Trophoblast cell (in vitro differentiated cells and primary cell): ENCODE data around the gene RDH12.

Experiments used
- DNase-seq, 2 donors: peaks; one replicate each; pipeline ENCODE4 v3.0.0-alpha.2; 2016
- H2AFZ ChIP-seq: 2 replicates; pipeline ENCODE4 v1.6.1; 2013; ENCODE audit warnings: low read length, moderate library complexity, mild to moderate bottlenecking; ENCODE audit not compliant: insufficient read depth, poor library complexity
- H2AK5ac ChIP-seq: 2 replicates; pipeline ENCODE4 v1.6.1; 2013; ENCODE audit warnings: mild to moderate bottlenecking, low read length
- H2BK120ac ChIP-seq: 2 replicates; pipeline ENCODE4 v1.6.1; 2013; ENCODE audit warnings: low read length, mild to moderate bottlenecking, moderate library complexity; ENCODE audit not compliant: insufficient read depth, poor library complexity
- H2BK12ac ChIP-seq: 2 replicates; pipeline ENCODE4 v1.6.1; 2013; ENCODE audit warnings: mild to moderate bottlenecking, low read length, moderate library complexity
- H2BK5ac ChIP-seq: 2 replicates; pipeline ENCODE4 v1.6.1; 2013; ENCODE audit warnings: low read length, low read depth, moderate library complexity, mild to moderate bottlenecking; ENCODE audit not compliant: poor library complexity
- H3K14ac ChIP-seq: 2 replicates; pipeline ENCODE4 v1.6.1; 2013; ENCODE audit warnings: mild to moderate bottlenecking, low read length
- H3K18ac ChIP-seq: 2 replicates; pipeline ENCODE4 v1.6.1; 2013; ENCODE audit warnings: mild to moderate bottlenecking, low read length
- H3K23ac ChIP-seq: 2 replicates; pipeline ENCODE4 v1.6.1; 2013; ENCODE audit warnings: low read length
- H3K27ac ChIP-seq: 2 replicates; pipeline ENCODE4 v1.5.1; 2013; ENCODE audit warnings: low read depth, mild to moderate bottlenecking, inconsistent platforms, low read length, moderate library complexity
- H3K27me3 ChIP-seq: 2 replicates; pipeline ENCODE4 v1.6.1; 2013; ENCODE audit warnings: inconsistent platforms, mild to moderate bottlenecking, low read length, moderate library complexity; ENCODE audit not compliant: insufficient read depth
- H3K36me3 ChIP-seq, 2 experiments: 1 replicate in 1 of 2; 2 replicates in 1 of 2; pipeline ENCODE4 v1.6.1; 2013; ENCODE audit warnings: low read length in 2 of 2, mild to moderate bottlenecking in 2 of 2, moderate library complexity in 1 of 2; ENCODE audit not compliant: insufficient read depth in 2 of 2, control insufficient read depth in 1 of 2
- H3K4ac ChIP-seq: 2 replicates; pipeline ENCODE4 v1.6.1; 2013; ENCODE audit warnings: low read depth, mild to moderate bottlenecking, low read length, moderate library complexity
- H3K4me1 ChIP-seq, 2 experiments: 1 replicate in 1 of 2; 2 replicates in 1 of 2; pipeline ENCODE4 v1.6.1; 2013; ENCODE audit warnings: low read length in 2 of 2, mild to moderate bottlenecking in 2 of 2, moderate library complexity in 1 of 2; ENCODE audit not compliant: insufficient read depth in 2 of 2, control insufficient read depth in 1 of 2
- H3K4me2 ChIP-seq: 2 replicates; pipeline ENCODE4 v1.6.1; 2013; ENCODE audit warnings: inconsistent platforms, mild to moderate bottlenecking, low read length, moderate library complexity
- H3K4me3 ChIP-seq: 2 replicates; pipeline ENCODE4 v1.5.1; 2013; ENCODE audit warnings: mild to moderate bottlenecking, low read depth, low read length, inconsistent platforms
- H3K79me1 ChIP-seq: one replicate; pipeline ENCODE4 v1.6.1; 2013; ENCODE audit warnings: low read length
- H3K79me2 ChIP-seq: 2 replicates; pipeline ENCODE4 v1.6.1; 2013; ENCODE audit warnings: low read length, mild to moderate bottlenecking; ENCODE audit not compliant: control insufficient read depth, insufficient read depth, poor library complexity
- H3K9ac ChIP-seq: 2 replicates; pipeline ENCODE4 v1.6.1; 2013; ENCODE audit warnings: mild to moderate bottlenecking, low read length
- H3K9me3 ChIP-seq: 2 replicates; pipeline ENCODE4 v1.6.1; 2013; ENCODE audit warnings: low read depth, mild to moderate bottlenecking, control low read depth, inconsistent platforms, low read length; ENCODE audit not compliant: insufficient read depth
- H4K12ac ChIP-seq: 2 replicates; pipeline ENCODE4 v1.6.1; 2013; ENCODE audit warnings: low read depth, mild to moderate bottlenecking, low read length, moderate library complexity
- H4K8ac ChIP-seq: 2 replicates; pipeline ENCODE4 v1.6.1; 2013; ENCODE audit warnings: low read depth, mild to moderate bottlenecking, low read length, moderate library complexity
- H4K91ac ChIP-seq: one replicate; pipeline ENCODE4 v1.6.1; 2013; ENCODE audit warnings: low read depth, mild to moderate bottlenecking, low read length, moderate library complexity
- WGBS: extraction: QIAGEN DNeasy Blood & Tissue Kit; methylation state at CpG from one replicate; pipeline ENCODE4 v1.1.7; 2013; ENCODE audit warnings: missing lambda C conversion rate; ENCODE audit not compliant: insufficient read length, insufficient coverage; ENCODE audit errors: extremely low coverage; 5-methylcytosine and 5-hydroxymethylcytosine counted together

RDH12 gene

GRCh38 chr14:67766035-67766680, 64.5 kb downstream of the RDH12 start:
- DNase-seq: no peak
- no peak overlapping the region for H2BK120ac ChIP-seq
- H2AFZ ChIP-seq: no peak overlapping the region
- H3K9me3 ChIP-seq: no peaks in the 10 kb centered on the region
- H2AK5ac ChIP-seq: no peak overlapping the region
- H3K4me3 ChIP-seq: no peak overlapping the region
- WGBS: no CpG with 5 or more reads among the region's 10 CpGs
- H3K27me3 ChIP-seq: no peaks in the 10 kb centered on the region
- peaks cover 25 to 43% of the 10 kb centered on the region in 2 experiments for H3K36me3 ChIP-seq
- no peak overlapping the region for H3K27ac ChIP-seq
- H3K4me2 ChIP-seq: no peak overlapping the region
- H4K12ac ChIP-seq: no peak overlapping the region
- H3K23ac ChIP-seq: no peak overlapping the region
- peaks cover 4% of the 10 kb centered on the region in 2 experiments for H3K4me1 ChIP-seq
- H4K91ac ChIP-seq: no peak overlapping the region
- no peak overlapping the region for H3K18ac ChIP-seq
- H3K79me2 ChIP-seq: no peaks in the 10 kb centered on the region
- no peak overlapping the region for H3K14ac ChIP-seq
- H2BK12ac ChIP-seq: no peak overlapping the region
- H3K9ac ChIP-seq: no peak overlapping the region
- no peak overlapping the region for H3K4ac ChIP-seq
- no peaks in the 10 kb centered on the region for H3K79me1 ChIP-seq
- H2BK5ac ChIP-seq: no peak overlapping the region
- no peak overlapping the region for H4K8ac ChIP-seq

GRCh38 chr14:67768219-67768618, 66.5 kb downstream of the RDH12 start:
- no peak overlapping the region for H2BK5ac ChIP-seq
- no peaks in the 10 kb centered on the region for H3K79me1 ChIP-seq
- no peak overlapping the region for H3K23ac ChIP-seq
- no peaks in the 10 kb centered on the region for H3K27me3 ChIP-seq
- no peak overlapping the region for H3K27ac ChIP-seq
- no peak overlapping the region for H4K8ac ChIP-seq
- no peaks in the 10 kb centered on the region for H3K9me3 ChIP-seq
- H3K9ac ChIP-seq: no peak overlapping the region
- H2AK5ac ChIP-seq: no peak overlapping the region
- H3K4me1 ChIP-seq: peaks cover 4% of the 10 kb centered on the region in 2 experiments
- H3K14ac ChIP-seq: no peak overlapping the region
- no peak overlapping the region for H2BK12ac ChIP-seq
- no peak for DNase-seq
- no peak overlapping the region for H2BK120ac ChIP-seq
- no peak overlapping the region for H2AFZ ChIP-seq
- no peak overlapping the region for H4K91ac ChIP-seq
- no peak overlapping the region for H3K4ac ChIP-seq
- no peak overlapping the region for H4K12ac ChIP-seq
- WGBS: no CpG with 5 or more reads among the region's 2 CpGs
- H3K4me3 ChIP-seq: no peak overlapping the region
- no peak overlapping the region for H3K4me2 ChIP-seq
- H3K18ac ChIP-seq: no peak overlapping the region
- H3K36me3 ChIP-seq: peaks cover 15 to 41% of the 10 kb centered on the region in 2 experiments
- no peaks in the 10 kb centered on the region for H3K79me2 ChIP-seq

GRCh38 chr14:67773844-67774377, 72.2 kb downstream of the RDH12 start:
- no peak overlapping the region for H3K4me3 ChIP-seq
- DNase-seq: no peak
- no peak overlapping the region for H4K91ac ChIP-seq
- no CpG with 5 or more reads among the region's 5 CpGs for WGBS
- H3K4me1 ChIP-seq: no peaks in the 10 kb centered on the region
- H3K9me3 ChIP-seq: no peaks in the 10 kb centered on the region
- H3K14ac ChIP-seq: no peak overlapping the region
- H2BK12ac ChIP-seq: no peak overlapping the region
- no peaks in the 10 kb centered on the region for H3K79me2 ChIP-seq
- H3K79me1 ChIP-seq: no peaks in the 10 kb centered on the region
- no peak overlapping the region for H2BK120ac ChIP-seq
- no peak overlapping the region for H3K9ac ChIP-seq
- H4K8ac ChIP-seq: no peak overlapping the region
- no peaks in the 10 kb centered on the region for H3K27me3 ChIP-seq
- H3K18ac ChIP-seq: no peak overlapping the region
- no peak overlapping the region for H2AFZ ChIP-seq
- H3K27ac ChIP-seq: no peak overlapping the region
- H4K12ac ChIP-seq: no peak overlapping the region
- H3K4ac ChIP-seq: no peak overlapping the region
- no peak overlapping the region for H2BK5ac ChIP-seq
- no peak overlapping the region for H3K4me2 ChIP-seq
- peaks cover 28 to 60% of the 10 kb centered on the region in 2 experiments for H3K36me3 ChIP-seq
- H2AK5ac ChIP-seq: no peak overlapping the region
- no peak overlapping the region for H3K23ac ChIP-seq

- Histone ChIP-seq H4K12ac (no peak overlapping the region), H3K4me3 (no peak overlapping the region), H3K36me3 (peaks cover 32 to 59% of the 10 kb centered on the region in 2 experiments), H3K4ac (no peak overlapping the region), H3K4me1 (no peaks in the 10 kb centered on the region), H4K8ac (no peak overlapping the region), H2BK120ac (no peak overlapping the region), H3K18ac (no peak overlapping the region), H3K9me3 (no peaks in the 10 kb centered on the region), H3K14ac (no peak overlapping the region), H3K27me3 (no peaks in the 10 kb centered on the region), H2BK5ac (no peak overlapping the region), H2AFZ (no peak overlapping the region), H2AK5ac (no peak overlapping the region), H2BK12ac (no peak overlapping the region), H4K91ac (no peak overlapping the region), H3K4me2 (no peak overlapping the region), H3K79me1 (no peaks in the 10 kb centered on the region), H3K27ac (no peak overlapping the region), H3K79me2 (no peaks in the 10 kb centered on the region), H3K23ac (no peak overlapping the region), H3K9ac (no peak overlapping the region)
- no CpG with 5 or more reads among the region's 4 CpGs for WGBS
- DNase-seq: no peak
These were observed 75.1 kb downstream of the RDH12 start for GRCh38 chr14:67776653-67777322.
